Activated CD8-positive, alpha-beta memory T cell treated with anti-CD3 and anti-CD28 coated beads, Interleukin-2, amount 50 U/mL, for 1 hour (primary cell): ENCODE measurements around the gene ANKRD6.

Experiments used
- DNase-seq: peaks from one replicate; pipeline ENCODE4 v3.0.0-alpha.2; 2020; ENCODE audit errors: extremely low read depth

The ANKRD6 gene

DNA sequence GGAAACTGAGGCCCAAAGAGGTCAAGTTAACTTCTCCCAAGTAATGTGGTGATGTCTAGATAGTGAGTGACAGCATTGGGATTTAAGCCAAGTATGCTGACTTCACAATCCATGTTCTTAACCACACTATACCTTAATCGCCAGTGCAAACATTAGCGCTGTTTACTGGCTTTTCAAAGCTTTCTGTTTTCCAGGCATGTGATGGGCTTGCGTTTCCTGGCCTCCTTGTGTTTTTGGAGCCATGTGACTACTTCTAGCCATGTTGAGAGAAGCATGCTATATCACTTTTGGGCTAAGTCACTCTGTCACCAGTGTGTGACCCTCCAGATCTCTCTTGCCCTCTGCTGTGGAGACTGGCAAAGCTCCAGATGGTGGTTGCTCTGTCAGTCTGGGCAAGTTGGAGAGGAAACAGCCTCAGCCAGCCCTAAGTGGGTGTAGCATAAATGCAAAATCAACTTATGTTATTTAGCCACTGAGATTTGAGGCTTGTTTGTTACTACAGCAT lies 76.9 kb downstream of the ANKRD6 start:
- no peak for DNase-seq

DNA sequence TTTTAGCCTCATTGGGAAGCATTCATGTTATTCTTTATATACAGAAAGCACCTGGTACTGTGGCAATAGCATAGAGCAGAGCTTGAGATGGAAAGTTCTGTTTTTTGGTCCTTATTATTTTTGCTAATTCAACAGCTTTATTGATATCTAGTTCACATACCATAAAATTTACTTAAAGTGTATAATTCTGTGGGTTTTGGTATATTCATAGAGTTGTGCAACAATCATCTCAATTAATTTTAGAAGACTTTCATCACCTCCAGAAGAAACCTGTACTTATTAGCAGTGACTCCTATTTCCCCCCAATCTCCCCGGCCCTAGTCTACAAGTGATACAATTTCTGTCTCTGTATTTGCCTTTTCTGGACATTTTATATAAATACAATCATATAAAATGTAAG lies 77.4 kb downstream of the ANKRD6 start:
- no peak for DNase-seq

DNA sequence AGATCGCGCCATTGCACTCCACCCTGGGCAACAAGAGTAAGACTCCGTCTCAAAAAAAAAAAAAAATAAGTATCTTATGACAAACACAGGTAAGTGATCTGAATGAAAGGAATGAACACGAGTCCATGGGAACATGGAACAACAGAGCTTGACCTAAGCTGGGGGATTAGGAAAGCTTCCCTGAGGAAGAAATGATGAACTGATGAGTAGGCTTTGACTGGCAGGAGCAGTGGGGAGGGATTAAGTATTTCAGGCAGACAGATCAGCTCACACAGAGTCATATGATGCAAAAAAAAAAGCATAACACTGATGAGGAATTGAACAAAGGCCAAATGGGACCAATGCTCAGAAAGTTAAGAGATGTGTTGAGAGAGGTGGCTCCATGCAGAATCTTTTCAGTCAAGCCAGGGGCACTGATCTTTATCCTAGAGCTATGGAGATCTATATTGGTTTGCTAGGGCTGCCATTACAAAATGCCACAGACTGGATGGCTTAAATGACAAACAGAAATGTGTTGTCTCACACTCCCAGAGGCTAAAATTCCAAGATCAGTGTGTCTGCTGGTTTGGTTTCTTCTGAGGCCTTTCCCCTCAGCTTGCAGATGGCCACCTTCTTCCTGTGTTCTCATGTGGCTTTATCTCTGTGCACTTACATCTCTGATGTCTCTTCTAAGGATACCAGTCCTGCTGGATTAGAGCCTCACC lies 85.6 kb downstream of the ANKRD6 start:
- DNase-seq = no peak

DNA sequence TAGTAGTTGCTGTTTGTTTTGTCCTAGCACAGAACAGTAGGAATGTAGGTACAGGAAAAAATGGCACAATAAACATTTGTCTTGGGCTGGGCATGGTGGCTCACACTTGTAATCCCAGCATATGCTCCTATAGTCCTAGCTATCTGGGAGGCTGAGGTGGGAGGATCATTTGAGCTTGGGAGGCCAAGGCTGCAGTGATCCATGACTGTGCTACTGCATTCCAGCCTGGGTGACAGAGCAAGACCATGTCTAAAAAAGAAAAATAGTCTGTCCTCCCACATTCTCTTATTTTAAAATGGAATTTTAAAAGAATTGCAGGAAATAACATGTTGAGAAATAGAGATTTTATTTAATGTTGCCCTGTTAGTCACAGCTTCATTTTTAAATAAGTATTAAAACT lies 87.8 kb downstream of the ANKRD6 start:
- DNase-seq = no peak

- no peak for DNase-seq
Measured at GRCh38 chr6:89522778-89523177, 89.8 kb downstream of the ANKRD6 start.

GRCh38 chr6:89525786-89526562 lies 93.0 kb downstream of the ANKRD6 start:
- no peak for DNase-seq

DNA sequence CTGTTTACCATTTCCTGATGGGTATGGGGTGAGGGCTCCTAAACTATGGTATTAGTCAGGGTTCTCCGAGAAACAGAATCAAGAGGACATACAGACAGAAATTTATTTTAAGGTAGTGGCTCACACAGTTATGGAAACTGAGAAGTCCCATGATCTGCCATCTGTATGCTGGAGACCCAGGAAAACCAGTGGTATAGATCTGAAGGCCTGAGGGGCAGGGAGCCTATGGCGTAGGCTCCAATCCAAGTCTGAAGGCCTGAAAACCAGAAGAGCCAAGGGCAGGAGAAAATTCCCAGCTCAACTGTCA lies 93.6 kb downstream of the ANKRD6 start:
- DNase-seq = no peak

- no peak for DNase-seq
Measured at GRCh38 chr6:89527634-89528033, 94.7 kb downstream of the ANKRD6 start.

- no peak for DNase-seq
Measured at GRCh38 chr6:89528866-89529265, 95.9 kb downstream of the ANKRD6 start.

DNA sequence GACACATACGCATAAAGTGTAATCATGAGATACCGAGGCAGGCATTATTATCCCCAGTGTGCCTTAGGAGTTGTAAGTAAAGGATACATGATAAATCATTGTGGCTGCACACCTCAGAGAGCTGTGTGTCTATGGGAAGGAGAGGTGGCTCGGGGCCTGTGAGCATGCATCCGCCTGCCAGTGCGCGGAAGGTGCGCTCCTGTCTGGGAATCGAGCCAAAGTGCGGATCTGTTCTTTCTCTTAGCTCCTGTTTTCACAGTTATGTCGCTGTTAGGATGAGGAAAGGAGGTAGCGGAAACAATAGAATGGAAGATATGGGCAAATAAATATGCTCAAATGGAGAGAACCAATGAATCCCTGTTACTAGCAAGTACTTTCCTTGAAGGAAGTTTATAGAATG lies 98.0 kb downstream of the ANKRD6 start:
- no peak for DNase-seq

- no peak for DNase-seq
Measured at GRCh38 chr6:89536231-89536630, 103.3 kb downstream of the ANKRD6 start.

- no peak for DNase-seq
Measured at GRCh38 chr6:89539779-89540178, 106.8 kb downstream of the ANKRD6 start.

- no peak for DNase-seq
Measured at GRCh38 chr6:89542081-89542857, 109.3 kb downstream of the ANKRD6 start.

DNA sequence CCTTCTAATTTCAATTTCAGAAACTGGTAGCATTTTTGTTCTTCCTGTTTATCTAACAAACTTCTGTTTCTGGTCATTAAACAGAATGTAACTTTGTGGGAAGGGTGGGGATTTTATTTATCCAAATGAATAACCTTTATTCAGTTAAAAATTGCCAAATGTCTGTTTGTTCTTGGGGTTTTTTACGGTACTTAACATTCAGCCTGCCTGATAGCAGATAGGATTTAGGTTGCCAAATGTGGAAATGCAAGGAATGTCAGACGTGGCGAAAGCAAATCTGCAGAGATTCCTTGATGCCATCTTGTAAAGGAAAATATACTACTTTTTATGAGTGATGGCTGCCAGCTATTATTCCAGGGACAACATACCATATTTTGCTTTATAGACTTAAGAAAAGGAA lies 109.9 kb downstream of the ANKRD6 start:
- no peak for DNase-seq

- no peak for DNase-seq
Measured at GRCh38 chr6:89547281-89547680, 114.3 kb downstream of the ANKRD6 start.

- no peak for DNase-seq
Measured at GRCh38 chr6:89553431-89553830, 120.5 kb downstream of the ANKRD6 start.

DNA sequence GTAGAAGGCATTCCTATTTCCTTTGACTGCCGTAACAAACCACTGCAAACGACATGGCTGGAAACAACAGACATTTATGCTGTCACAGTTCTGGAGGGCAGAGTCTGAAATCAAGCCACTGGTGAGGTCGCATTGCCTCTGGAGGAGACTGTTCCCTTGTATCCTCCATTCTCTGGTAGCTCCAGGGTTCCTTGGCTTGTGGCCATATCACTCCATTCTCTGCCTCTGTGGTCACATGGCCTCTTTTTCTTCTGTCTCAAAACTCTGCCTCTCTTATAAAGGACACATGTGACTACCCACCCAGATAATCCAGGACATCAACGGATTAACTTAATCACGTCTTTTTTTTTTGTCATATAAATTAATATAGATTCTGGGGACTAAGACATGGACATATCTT lies 121.2 kb downstream of the ANKRD6 start:
- DNase-seq = no peak

DNA sequence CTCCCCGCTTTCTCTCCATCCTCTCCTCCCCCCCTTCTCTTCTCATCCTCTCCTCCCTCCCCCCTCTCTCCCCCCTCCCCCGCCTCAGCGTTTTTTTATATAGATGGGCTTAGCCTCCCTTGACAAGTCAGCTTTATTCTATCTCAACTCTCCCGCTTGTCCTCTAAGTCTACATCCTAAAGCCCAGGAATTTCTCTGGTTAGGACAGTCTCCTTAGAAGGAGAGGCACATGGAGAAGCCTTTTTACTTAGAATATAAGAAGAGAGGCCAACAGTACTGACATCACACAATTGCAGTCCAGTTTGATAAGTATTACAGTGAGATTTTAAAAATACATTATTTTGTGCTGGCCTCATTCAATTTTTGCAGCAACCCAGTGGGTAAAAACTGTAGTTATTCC lies 122.1 kb downstream of the ANKRD6 start:
- DNase-seq = no peak

DNA sequence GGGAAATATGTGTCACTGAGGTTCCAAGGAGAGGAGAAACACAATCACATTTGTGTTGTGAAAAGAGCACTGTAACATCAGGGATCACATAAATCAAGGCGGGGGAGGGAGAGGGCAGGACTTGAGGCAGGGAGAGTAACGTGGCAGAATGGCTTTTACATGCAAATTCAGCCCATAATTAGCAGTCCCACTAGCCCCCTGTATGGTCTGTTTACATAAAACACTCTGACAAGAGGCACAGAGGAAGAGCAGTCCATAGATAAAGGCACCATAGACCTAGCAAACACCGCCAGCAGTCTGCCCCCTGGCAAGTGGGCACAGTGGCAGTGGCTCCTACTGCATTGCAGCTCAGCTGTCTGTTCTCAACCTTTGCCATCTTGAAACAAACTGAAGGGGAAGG lies 122.9 kb downstream of the ANKRD6 start:
- no peak for DNase-seq

- DNase-seq = no peak
Measured at GRCh38 chr6:89559487-89559886, 126.5 kb downstream of the ANKRD6 start.

DNA sequence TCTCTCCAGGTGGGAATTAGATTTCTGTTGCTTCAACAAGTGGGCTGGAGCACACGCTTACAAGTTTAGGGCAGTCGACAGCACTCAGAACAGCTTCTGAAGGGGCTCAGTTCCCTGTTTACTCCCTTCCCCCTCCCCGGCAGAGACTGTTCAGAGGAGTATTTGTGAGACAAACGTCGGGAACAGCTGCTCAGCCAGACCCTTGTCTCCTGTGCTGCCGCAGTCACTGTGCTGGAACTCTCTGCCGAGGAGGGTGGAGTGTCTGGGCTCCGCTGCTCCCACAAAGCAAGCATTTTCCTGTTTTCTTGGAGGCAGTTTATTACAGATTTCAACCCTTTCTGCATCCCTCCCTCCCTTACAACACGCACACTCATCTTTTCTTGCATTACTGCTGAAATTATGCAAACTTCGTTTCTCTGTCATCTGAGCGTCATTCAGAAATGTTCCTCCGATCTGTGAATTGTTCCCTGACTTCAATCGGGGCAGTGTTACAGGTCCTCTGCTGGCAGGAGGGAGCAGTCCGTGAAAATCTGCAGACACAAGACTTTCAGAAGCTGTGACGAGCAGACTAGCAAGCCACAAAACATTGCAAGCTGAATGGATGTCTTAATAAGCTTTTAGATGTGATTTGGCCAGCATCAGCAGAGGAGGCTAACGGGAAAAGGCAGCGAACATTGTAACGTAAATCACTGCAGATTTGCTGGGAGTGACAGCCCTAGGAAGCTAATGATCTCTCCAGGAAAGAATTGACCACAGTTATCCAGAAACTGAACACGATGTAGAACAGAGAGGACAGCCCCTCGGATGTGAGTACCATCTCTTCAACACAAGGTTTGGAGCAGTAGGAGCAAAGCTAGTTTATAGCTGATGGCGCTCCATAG lies 129.4 kb downstream of the ANKRD6 start:
- no peak for DNase-seq

- DNase-seq = no peak
Measured at GRCh38 chr6:89563866-89564265, 130.9 kb downstream of the ANKRD6 start.
